ENCODE results near the gene NDUFV1.
"Not testable (repeated sequence)": the region's sequence is repeated elsewhere in the genome, so short reads cannot be mapped to it uniquely, and the experiment has no call there.

DNA sequence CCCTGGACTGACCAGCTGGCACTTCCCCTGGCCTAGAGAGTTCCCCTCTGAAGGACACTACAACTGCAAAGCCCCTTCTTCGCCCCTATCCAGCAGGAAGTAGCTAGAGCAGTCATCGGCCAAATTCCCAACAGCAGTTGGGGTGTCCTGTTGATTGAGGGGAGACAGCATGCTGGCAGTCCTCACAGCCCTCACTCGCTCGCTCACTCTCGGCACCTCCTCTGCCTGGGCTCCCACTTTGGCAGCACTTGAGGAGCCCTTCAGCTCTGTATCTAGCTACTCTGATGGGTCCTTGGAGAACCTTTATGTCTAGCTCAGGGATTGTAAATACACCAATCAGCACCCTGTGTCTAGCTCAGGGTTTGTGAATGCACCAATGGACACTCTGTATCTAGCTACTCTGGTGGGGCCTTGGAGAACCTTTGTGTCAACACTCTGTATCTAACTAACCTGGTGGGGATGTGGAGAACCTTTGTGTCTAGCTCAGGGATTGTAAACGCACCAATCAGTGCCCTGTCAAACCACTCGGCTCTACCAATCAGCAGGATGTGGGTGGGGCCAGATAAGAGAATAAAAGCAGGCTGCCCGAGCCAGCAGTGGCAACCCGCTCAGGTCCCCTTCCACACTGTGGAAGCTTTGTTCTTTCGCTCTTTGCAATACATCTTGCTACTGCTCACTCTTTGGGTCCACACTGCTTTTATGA lies 19.5 kb downstream of the NDUFV1 start:
- TF ChIP-seq, protein P1, sequence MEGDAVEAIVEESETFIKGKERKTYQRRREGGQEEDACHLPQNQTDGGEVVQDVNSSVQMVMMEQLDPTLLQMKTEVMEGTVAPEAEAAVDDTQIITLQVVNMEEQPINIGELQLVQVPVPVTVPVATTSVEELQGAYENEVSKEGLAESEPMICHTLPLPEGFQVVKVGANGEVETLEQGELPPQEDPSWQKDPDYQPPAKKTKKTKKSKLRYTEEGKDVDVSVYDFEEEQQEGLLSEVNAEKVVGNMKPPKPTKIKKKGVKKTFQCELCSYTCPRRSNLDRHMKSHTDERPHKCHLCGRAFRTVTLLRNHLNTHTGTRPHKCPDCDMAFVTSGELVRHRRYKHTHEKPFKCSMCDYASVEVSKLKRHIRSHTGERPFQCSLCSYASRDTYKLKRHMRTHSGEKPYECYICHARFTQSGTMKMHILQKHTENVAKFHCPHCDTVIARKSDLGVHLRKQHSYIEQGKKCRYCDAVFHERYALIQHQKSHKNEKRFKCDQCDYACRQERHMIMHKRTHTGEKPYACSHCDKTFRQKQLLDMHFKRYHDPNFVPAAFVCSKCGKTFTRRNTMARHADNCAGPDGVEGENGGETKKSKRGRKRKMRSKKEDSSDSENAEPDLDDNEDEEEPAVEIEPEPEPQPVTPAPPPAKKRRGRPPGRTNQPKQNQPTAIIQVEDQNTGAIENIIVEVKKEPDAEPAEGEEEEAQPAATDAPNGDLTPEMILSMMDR (IDR thresholded peaks at IDR 0.05): not testable (repeated sequence)
- TF ChIP-seq POLR2A (IDR thresholded peaks at IDR 0.05): not testable (repeated sequence)
